ENCODE results near the gene AGR3.

AGR3 gene

DNA sequence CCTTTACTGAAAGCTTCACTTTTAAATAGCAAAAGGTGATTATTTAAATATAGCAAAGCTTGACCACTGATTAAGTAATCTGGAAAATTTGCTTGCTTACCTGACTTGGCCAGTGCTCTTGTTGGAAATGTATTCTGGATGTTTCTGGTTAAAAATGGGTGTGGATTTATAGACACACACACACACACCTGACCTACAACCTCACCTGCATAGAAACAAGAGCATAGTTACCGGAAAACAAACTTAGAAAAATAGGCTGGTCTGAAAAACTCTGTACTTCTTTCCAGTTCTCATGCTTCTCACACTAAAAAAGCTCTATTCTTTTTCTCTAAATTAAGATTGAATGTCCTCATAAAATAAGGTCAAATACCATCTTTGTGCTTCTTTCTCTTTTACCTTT, at the start of gene AGR3:
Gene AGR3, minus strand, starts transcription at position 140 of the 400 bp plus-strand sequence. CDS start 3,365 bp downstream, outside the sequence.
- DNase-seq (ENCODE audit: extremely low read depth, insufficient read length): no peak
- Histone ChIP-seq H3K4me3 (replicated peaks; ENCODE audit: low read depth, low read length) (no peak within 1 kb of the TSS), H3K36me3 (ENCODE audit: control insufficient read depth, insufficient read depth, low read length) (no peaks in the 10 kb centered on the region), H3K27me3 (replicated peaks; ENCODE audit: control insufficient read depth, insufficient read depth, low read length) (no peaks in the 10 kb centered on the region)
- TF ChIP-seq, protein P1, sequence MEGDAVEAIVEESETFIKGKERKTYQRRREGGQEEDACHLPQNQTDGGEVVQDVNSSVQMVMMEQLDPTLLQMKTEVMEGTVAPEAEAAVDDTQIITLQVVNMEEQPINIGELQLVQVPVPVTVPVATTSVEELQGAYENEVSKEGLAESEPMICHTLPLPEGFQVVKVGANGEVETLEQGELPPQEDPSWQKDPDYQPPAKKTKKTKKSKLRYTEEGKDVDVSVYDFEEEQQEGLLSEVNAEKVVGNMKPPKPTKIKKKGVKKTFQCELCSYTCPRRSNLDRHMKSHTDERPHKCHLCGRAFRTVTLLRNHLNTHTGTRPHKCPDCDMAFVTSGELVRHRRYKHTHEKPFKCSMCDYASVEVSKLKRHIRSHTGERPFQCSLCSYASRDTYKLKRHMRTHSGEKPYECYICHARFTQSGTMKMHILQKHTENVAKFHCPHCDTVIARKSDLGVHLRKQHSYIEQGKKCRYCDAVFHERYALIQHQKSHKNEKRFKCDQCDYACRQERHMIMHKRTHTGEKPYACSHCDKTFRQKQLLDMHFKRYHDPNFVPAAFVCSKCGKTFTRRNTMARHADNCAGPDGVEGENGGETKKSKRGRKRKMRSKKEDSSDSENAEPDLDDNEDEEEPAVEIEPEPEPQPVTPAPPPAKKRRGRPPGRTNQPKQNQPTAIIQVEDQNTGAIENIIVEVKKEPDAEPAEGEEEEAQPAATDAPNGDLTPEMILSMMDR (IDR thresholded peaks at IDR 0.05; ENCODE audit: insufficient read depth, low read length, poor library complexity, severe bottlenecking): no peak

DNA sequence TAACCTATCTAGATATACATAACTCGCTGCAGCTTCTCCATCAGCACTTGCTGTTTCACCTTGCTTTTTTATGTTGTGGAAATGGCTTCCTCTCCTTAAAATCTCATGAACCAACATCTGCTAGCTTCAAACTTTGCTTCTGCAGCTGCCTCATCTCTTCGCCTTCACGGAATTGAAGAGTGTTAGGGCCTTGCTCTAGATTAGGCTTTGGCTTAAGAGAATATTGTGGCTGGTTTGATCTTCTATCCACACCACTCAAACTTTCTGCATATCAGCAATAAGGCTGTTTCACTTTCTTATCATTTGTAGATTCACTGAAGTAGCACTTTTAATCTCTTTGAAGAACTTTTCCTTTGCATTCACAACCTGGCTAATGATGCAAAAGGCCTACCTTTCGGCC, 49.2 kb upstream of the AGR3 start:
- Histone ChIP-seq H3K36me3 (ENCODE audit: control insufficient read depth, insufficient read depth, low read length) (no peaks in the 10 kb centered on the region), H3K27me3 (replicated peaks; ENCODE audit: control insufficient read depth, insufficient read depth, low read length) (no peaks in the 10 kb centered on the region), H3K4me3 (replicated peaks; ENCODE audit: low read depth, low read length) (no peak overlapping the region)
- DNase-seq (ENCODE audit: extremely low read depth, insufficient read length): no peak
- TF ChIP-seq, protein P1 (IDR thresholded peaks at IDR 0.05; ENCODE audit: insufficient read depth, low read length, poor library complexity, severe bottlenecking): no peak

DNA sequence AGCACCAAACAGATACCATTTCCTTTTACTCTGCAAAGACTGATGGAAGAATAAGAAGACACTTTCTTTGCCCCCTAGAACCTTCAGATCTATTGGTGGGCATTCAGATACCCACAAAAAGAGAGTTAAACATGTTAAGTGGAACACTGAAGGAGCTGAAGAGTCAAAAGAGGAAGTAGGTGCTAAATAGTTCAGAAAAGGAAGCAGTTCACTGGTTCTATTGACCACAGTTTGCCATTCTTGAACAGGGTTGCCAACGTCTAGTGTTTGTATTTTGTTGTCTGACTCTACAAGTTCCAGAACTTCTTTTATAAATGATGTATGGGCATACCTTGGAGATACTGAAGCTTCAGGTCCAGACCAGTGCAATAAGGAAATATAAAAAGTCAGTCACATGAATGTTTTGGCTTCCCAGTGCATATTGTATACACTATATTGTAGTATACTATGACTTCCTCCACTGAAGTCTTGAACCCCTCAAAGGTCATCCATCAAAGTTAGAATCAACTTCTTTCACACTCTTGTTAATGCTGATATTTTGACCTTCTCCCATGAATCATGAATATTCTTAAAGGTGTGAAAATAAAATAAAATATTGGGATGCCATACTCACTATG, 47.5 kb upstream of the AGR3 start:
- TF ChIP-seq, protein P1 (IDR thresholded peaks at IDR 0.05; ENCODE audit: insufficient read depth, low read length, poor library complexity, severe bottlenecking): no peak
- no peaks in the 10 kb centered on the region for H3K36me3 ChIP-seq (ENCODE audit: control insufficient read depth, insufficient read depth, low read length)
- no peak overlapping the region for H3K4me3 ChIP-seq (replicated peaks; ENCODE audit: low read depth, low read length)
- no peaks in the 10 kb centered on the region for H3K27me3 ChIP-seq (replicated peaks; ENCODE audit: control insufficient read depth, insufficient read depth, low read length)
- no peak for DNase-seq (ENCODE audit: extremely low read depth, insufficient read length)

DNA sequence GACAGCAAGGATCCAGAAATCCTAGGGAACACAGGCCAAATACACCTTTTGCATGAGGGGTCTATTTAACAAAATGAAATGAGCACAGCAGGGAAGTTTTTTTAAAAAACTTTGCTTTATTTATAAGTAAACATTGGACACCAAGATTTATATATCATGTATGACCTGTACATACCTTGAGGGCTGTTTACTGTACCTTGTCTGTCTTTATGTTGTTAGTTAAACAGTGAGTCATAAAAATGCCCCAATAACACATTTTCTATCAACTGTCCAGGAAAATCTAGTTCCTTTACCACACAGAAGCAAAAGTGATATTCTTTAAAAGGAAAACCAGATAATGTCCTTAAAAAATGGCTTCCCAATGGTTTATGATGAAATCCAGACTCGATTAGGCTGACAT, 45.1 kb upstream of the AGR3 start:
- H3K27me3 ChIP-seq (replicated peaks; ENCODE audit: control insufficient read depth, insufficient read depth, low read length): no peaks in the 10 kb centered on the region
- no peak for DNase-seq (ENCODE audit: extremely low read depth, insufficient read length)
- H3K36me3 ChIP-seq (ENCODE audit: control insufficient read depth, insufficient read depth, low read length): no peaks in the 10 kb centered on the region
- H3K4me3 ChIP-seq (replicated peaks; ENCODE audit: low read depth, low read length): no peak overlapping the region
- TF ChIP-seq, protein P1 (IDR thresholded peaks at IDR 0.05; ENCODE audit: insufficient read depth, low read length, poor library complexity, severe bottlenecking): no peak

DNA sequence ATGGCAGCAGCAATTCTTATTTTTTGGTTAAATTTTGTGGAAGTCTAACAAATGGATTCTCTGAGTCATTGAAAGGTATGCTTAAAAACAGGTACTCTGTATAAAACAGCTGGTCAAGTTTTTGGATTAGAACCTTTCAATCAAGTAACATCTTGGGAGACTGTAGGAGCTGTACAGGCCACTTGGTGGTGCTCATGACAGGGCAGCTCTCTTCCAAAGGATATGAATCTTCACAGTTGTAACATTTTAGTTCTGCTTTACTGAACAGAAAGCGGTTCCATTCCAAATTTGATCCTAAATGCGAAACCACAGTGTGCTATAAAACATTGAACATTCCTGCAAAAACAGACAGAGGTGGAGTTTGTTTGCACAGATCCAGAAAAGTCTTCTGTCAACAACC, 44.5 kb upstream of the AGR3 start:
- no peak overlapping the region for H3K4me3 ChIP-seq (replicated peaks; ENCODE audit: low read depth, low read length)
- no peak for DNase-seq (ENCODE audit: extremely low read depth, insufficient read length)
- H3K36me3 ChIP-seq (ENCODE audit: control insufficient read depth, insufficient read depth, low read length): no peaks in the 10 kb centered on the region
- TF ChIP-seq, protein P1 (IDR thresholded peaks at IDR 0.05; ENCODE audit: insufficient read depth, low read length, poor library complexity, severe bottlenecking): peak; percentile 67
- no peaks in the 10 kb centered on the region for H3K27me3 ChIP-seq (replicated peaks; ENCODE audit: control insufficient read depth, insufficient read depth, low read length)

DNA sequence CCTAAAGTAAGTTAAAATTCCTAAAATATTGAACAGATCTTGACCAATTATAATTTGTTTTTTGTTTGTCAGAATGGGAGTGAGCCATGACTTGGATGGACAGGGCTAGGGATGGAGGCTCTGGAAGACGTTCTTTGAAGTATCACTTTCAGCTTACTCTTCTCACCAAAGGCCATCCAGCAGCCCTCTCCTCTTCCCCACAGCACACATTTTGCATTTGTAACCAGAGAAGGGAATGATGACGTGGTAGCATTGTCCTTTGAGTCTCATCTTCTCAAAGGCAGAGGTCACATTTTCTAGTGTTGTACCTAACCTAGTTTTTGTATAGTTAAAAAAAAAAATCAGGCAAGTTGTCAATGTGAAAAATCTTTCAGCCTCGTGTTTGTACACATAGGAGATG, 43.8 kb upstream of the AGR3 start:
- H3K4me3 ChIP-seq (replicated peaks; ENCODE audit: low read depth, low read length): no peak overlapping the region
- no peaks in the 10 kb centered on the region for H3K27me3 ChIP-seq (replicated peaks; ENCODE audit: control insufficient read depth, insufficient read depth, low read length)
- H3K36me3 ChIP-seq (ENCODE audit: control insufficient read depth, insufficient read depth, low read length): no peaks in the 10 kb centered on the region
- DNase-seq (ENCODE audit: extremely low read depth, insufficient read length): no peak
- TF ChIP-seq, protein P1 (IDR thresholded peaks at IDR 0.05; ENCODE audit: insufficient read depth, low read length, poor library complexity, severe bottlenecking): no peak

Data from GM06990 (cell line).